Measurements from ENCODE around the gene PSRC1. TPM values are rescaled to one million over a fixed set of nuclear protein-coding genes. Genes with fewer than 3 reads are reported as not detected.

Gene PSRC1
- total and polyA plus RNA-seq, 2 experiments from 2014 or later: 10.1 to 13.7 TPM

GRCh38 chr1:109304226-109304920, 21.4 kb upstream of the PSRC1 start:
- TF ChIP-seq EZH2 (IDR thresholded peaks at IDR 0.05; ENCODE audit: borderline replicate concordance) (no peak), EZH2phosphoT487 (IDR thresholded peaks at IDR 0.05; ENCODE audit: low read depth, severe bottlenecking, unreplicated experiment) (no peak)
- TF ChIP-seq, protein P1, sequence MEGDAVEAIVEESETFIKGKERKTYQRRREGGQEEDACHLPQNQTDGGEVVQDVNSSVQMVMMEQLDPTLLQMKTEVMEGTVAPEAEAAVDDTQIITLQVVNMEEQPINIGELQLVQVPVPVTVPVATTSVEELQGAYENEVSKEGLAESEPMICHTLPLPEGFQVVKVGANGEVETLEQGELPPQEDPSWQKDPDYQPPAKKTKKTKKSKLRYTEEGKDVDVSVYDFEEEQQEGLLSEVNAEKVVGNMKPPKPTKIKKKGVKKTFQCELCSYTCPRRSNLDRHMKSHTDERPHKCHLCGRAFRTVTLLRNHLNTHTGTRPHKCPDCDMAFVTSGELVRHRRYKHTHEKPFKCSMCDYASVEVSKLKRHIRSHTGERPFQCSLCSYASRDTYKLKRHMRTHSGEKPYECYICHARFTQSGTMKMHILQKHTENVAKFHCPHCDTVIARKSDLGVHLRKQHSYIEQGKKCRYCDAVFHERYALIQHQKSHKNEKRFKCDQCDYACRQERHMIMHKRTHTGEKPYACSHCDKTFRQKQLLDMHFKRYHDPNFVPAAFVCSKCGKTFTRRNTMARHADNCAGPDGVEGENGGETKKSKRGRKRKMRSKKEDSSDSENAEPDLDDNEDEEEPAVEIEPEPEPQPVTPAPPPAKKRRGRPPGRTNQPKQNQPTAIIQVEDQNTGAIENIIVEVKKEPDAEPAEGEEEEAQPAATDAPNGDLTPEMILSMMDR (IDR thresholded peaks at IDR 0.05; ENCODE audit: poor library complexity): no peak
- no peak overlapping the region for H2AFZ ChIP-seq
- H3K36me3 ChIP-seq (replicated peaks; ENCODE audit: insufficient read depth, low read depth): no peaks in the 10 kb centered on the region
- H3K4me1 ChIP-seq (ENCODE audit: insufficient read depth): peaks cover 31% of the 10 kb centered on the region
- H4K20me1 ChIP-seq (ENCODE audit: insufficient read depth, poor library complexity, severe bottlenecking): no peaks in the 10 kb centered on the region
- 79% methylated on average over 8 of the region's 8 CpGs for WGBS (ENCODE audit: low lambda C conversion rate, missing lambda C conversion rate)
- no peaks in the 10 kb centered on the region for H3K9me2 ChIP-seq (replicated peaks; ENCODE audit: insufficient read depth)
- DNase-seq (ENCODE audit: low spot score): no peak
- no peak overlapping the region for H3K4me2 ChIP-seq
- no peaks in the 10 kb centered on the region for H3K27me3 ChIP-seq
- no peak overlapping the region for H3K27ac ChIP-seq
- no peaks in the 10 kb centered on the region for H3K9me3 ChIP-seq (ENCODE audit: low read depth)
- H3K79me2 ChIP-seq: no peaks in the 10 kb centered on the region
- no peak overlapping the region for H3K4me3 ChIP-seq

- Histone ChIP-seq H3K27ac (no peak overlapping the region), H3K79me2 (no peaks in the 10 kb centered on the region), H3K4me1 (ENCODE audit: insufficient read depth) (peaks cover 23% of the 10 kb centered on the region), H2AFZ (no peak overlapping the region), H3K9me2 (replicated peaks; ENCODE audit: insufficient read depth) (no peaks in the 10 kb centered on the region), H4K20me1 (ENCODE audit: insufficient read depth, poor library complexity, severe bottlenecking) (no peaks in the 10 kb centered on the region), H3K27me3 (no peaks in the 10 kb centered on the region), H3K36me3 (replicated peaks; ENCODE audit: insufficient read depth, low read depth) (no peaks in the 10 kb centered on the region), H3K9me3 (ENCODE audit: low read depth) (no peaks in the 10 kb centered on the region), H3K4me2 (no peak overlapping the region), H3K4me3 (no peak overlapping the region)
- DNase-seq (ENCODE audit: low spot score): no peak
- TF ChIP-seq, protein P1 (IDR thresholded peaks at IDR 0.05; ENCODE audit: poor library complexity): no peak
- TF ChIP-seq EZH2 (IDR thresholded peaks at IDR 0.05; ENCODE audit: borderline replicate concordance): no peak
- no peak for TF ChIP-seq EZH2phosphoT487 (IDR thresholded peaks at IDR 0.05; ENCODE audit: low read depth, severe bottlenecking, unreplicated experiment)
- 90% methylated on average over 5 of the region's 5 CpGs for WGBS (ENCODE audit: low lambda C conversion rate, missing lambda C conversion rate)
These were observed 18.9 kb upstream of the PSRC1 start for GRCh38 chr1:109301874-109302273.

DNA sequence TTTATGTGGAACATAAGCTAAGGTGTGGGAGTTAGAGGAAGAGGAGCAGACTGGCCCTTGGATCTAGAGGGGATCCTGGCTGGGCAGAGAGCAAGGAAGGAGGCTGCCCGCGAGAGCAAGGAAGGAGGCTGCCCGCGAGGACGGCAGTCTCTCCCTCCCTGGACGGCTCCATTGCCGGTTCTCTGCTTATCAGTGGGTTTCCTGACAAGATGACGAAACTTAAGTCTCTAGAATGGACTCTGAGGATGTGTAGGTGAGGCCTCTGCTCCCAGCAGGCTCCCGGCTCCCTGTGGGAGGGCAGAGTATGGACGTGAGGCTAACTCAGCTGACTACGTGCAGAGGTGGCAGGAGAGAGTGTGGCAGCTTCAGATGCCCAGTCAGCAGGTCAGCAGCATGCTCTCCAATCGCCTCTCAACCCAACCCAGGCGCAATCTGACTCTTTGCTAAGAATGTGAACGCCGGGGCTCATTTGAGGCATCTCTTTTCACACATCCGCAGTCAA, 17.8 kb upstream of the PSRC1 start:
- Histone ChIP-seq H3K79me2 (no peaks in the 10 kb centered on the region), H3K4me1 (ENCODE audit: insufficient read depth) (peaks cover 16% of the 10 kb centered on the region), H3K4me3 (no peak overlapping the region), H3K9me2 (replicated peaks; ENCODE audit: insufficient read depth) (no peaks in the 10 kb centered on the region), H4K20me1 (ENCODE audit: insufficient read depth, poor library complexity, severe bottlenecking) (no peaks in the 10 kb centered on the region), H3K36me3 (replicated peaks; ENCODE audit: insufficient read depth, low read depth) (no peaks in the 10 kb centered on the region), H3K27ac (no peak overlapping the region), H2AFZ (no peak overlapping the region), H3K4me2 (no peak overlapping the region), H3K9me3 (ENCODE audit: low read depth) (no peaks in the 10 kb centered on the region), H3K27me3 (no peaks in the 10 kb centered on the region)
- no peak for DNase-seq (ENCODE audit: low spot score)
- 81% methylated on average over 16 of the region's 16 CpGs for WGBS (ENCODE audit: low lambda C conversion rate, missing lambda C conversion rate)
- TF ChIP-seq EZH2phosphoT487 (IDR thresholded peaks at IDR 0.05; ENCODE audit: low read depth, severe bottlenecking, unreplicated experiment) (no peak), EZH2 (IDR thresholded peaks at IDR 0.05; ENCODE audit: borderline replicate concordance) (no peak)
- TF ChIP-seq, protein P1 (IDR thresholded peaks at IDR 0.05; ENCODE audit: poor library complexity): no peak
